A549 (cell line): Measurements from ENCODE around the gene CACNA1D. TPM values are rescaled to one million over a fixed set of nuclear protein-coding genes. Genes with fewer than 3 reads are reported as not detected.
A peak's percentile ranks its signal among the peaks of the same experiment; 100 is the strongest.

Experiments
- ATAC-seq, 2 experiments: fragments of 200-7000 bp in 1 of 2; fragments of >200 bp in 1 of 2; cut with Nextera tagmentation in 1 of 2; cut with Tn5 transposase in 1 of 2; 3 replicates each; pipeline versions ENCODE4 v1.8.0 to v1.9.1; 2018 to 2020; ENCODE audit warnings: mild to moderate bottlenecking in 1 of 2, moderate library complexity in 1 of 2
- CTCF ChIA-PET: fragments of 300-600 bp; sonication (Branson Sonifier 250); formaldehyde crosslinking; extraction: SDS; loops from one replicate; lab custom pipeline; 2021; ENCODE audit warnings: antibody characterized with exemption, inconsistent platforms; lab: Yijun Ruan, JAX
- POLR2A ChIA-PET: fragments of 350-600 bp; formaldehyde crosslinking; extraction: SDS; loops from one replicate; lab custom pipeline; 2021; ENCODE audit warnings: antibody characterized with exemption, inconsistent platforms; lab: Yijun Ruan, JAX
- DNase-seq, 2 experiments: peaks; one replicate each; pipeline versions ENCODE4 v3.0.0 to v3.0.0-alpha.2; 2011 to 2016; ENCODE audit warnings: low read depth in 1 of 2, low spot score in 1 of 2
- FAIRE-seq: peaks from 2 replicates; lab custom pipeline; 2011; peaks lifted over from hg19 to GRCh38; lab: Jason Lieb, UNC
- H3K27ac ChIP-seq, 2 experiments: fragments of >200 bp; sonication (Bioruptor Twin); formaldehyde crosslinking; 3 replicates each; pipeline ENCODE4 v1.5.1; 2016 to 2017
- H3K4me1 ChIP-seq: fragments of >200 bp; sonication (Bioruptor Twin); formaldehyde crosslinking; 3 replicates; pipeline ENCODE4 v1.6.1; 2016
- H3K4me2 ChIP-seq: fragments of >200 bp; sonication (Bioruptor Twin); formaldehyde crosslinking; 3 replicates; pipeline ENCODE4 v1.6.1; 2016
- H3K4me3 ChIP-seq: fragments of >200 bp; sonication (Bioruptor Twin); formaldehyde crosslinking; 3 replicates; pipeline ENCODE4 v1.5.1; 2016
- H3K9me3 ChIP-seq: fragments of >200 bp; sonication (Bioruptor Twin); formaldehyde crosslinking; 3 replicates; pipeline ENCODE4 v1.6.1; 2016
- BHLHE40 ChIP-seq: IDR thresholded peaks from 2 replicates; pipeline ENCODE4 v1.6.1; 2012; ENCODE audit warnings: low read depth, low read length, inconsistent platforms
- CEBPB ChIP-seq, 2 experiments: fragments of >200 bp in 1 of 2; sonication (Bioruptor Twin) in 1 of 2; formaldehyde crosslinking in 1 of 2; IDR thresholded peaks; 2 replicates each; pipeline ENCODE4 v1.6.1; 2012 to 2016
- CHD4 ChIP-seq: fragments of 200-600 bp; sonication (generic); IDR thresholded peaks from 2 replicates; pipeline ENCODE4 v1.6.1; 2016; ENCODE audit warnings: antibody characterized with exemption, mild to moderate bottlenecking, borderline replicate concordance
- EP300 ChIP-seq, 2 experiments: fragments of >200 bp; sonication (Bioruptor Twin); formaldehyde crosslinking; IDR thresholded peaks; 2 replicates in 1 of 2; 3 replicates in 1 of 2; pipeline ENCODE4 v1.6.1; 2016 to 2017
- FOSB ChIP-seq: fragments of 250-450 bp; sonication (Bioruptor Pico); IDR thresholded peaks from 2 replicates; pipeline ENCODE4 v1.5.0; 2020; ENCODE audit warnings: mild to moderate bottlenecking, moderate library complexity
- FOSL2 ChIP-seq, 2 experiments: fragments of 450-650 bp in 1 of 2; fragments of >200 bp in 1 of 2; sonication (Bioruptor Twin) in 1 of 2; formaldehyde crosslinking; IDR thresholded peaks; 2 replicates each; pipeline versions ENCODE4 v1.5.0 to v1.6.1; 2016 to 2020; ENCODE audit warnings: mild to moderate bottlenecking in 1 of 2, moderate library complexity in 1 of 2
- HDAC2 ChIP-seq: fragments of 200-600 bp; sonication (generic); IDR thresholded peaks from 2 replicates; pipeline ENCODE4 v1.6.1; 2016
- HEYL ChIP-seq: fragments of 250-450 bp; sonication (Bioruptor Pico); IDR thresholded peaks from 2 replicates; pipeline ENCODE4 v1.8.0; 2021; ENCODE audit warnings: mild to moderate bottlenecking, moderate library complexity
- HOXA7 ChIP-seq: fragments of 250-450 bp; sonication (Bioruptor Pico); IDR thresholded peaks from 2 replicates; pipeline ENCODE4 v1.5.0; 2020; ENCODE audit warnings: mild to moderate bottlenecking, moderate library complexity
- KDM1A ChIP-seq: fragments of 200-600 bp; sonication (generic); IDR thresholded peaks from 2 replicates; pipeline ENCODE4 v1.6.1; 2016; ENCODE audit warnings: low read depth, mild to moderate bottlenecking
- MAZ ChIP-seq: fragments of 150-350 bp; IDR thresholded peaks from 2 replicates; pipeline ENCODE4 v1.6.1; 2014; ENCODE audit warnings: antibody characterized with exemption, low read depth, low read length, borderline replicate concordance
- MYC ChIP-seq: IDR thresholded peaks from 2 replicates; pipeline ENCODE4 v1.6.1; 2012; ENCODE audit warnings: mild to moderate bottlenecking, inconsistent platforms, low read length, improper control_type of control experiment, borderline replicate concordance
- NFE2L2 ChIP-seq: fragments of 150-350 bp; conservative IDR thresholded peaks from 2 replicates; pipeline ENCODE4 v1.6.1; 2014; ENCODE audit warnings: low read length
- POLR2A ChIP-seq: IDR thresholded peaks from 2 replicates; pipeline ENCODE4 v1.6.1; 2012; ENCODE audit warnings: mild to moderate bottlenecking, low read length
- RAD21 ChIP-seq, 2 experiments: fragments of >200 bp in 1 of 2; sonication (Bioruptor Twin) in 1 of 2; formaldehyde crosslinking in 1 of 2; IDR thresholded peaks in 1 of 2; conservative IDR thresholded peaks in 1 of 2; 2 replicates in 1 of 2; 3 replicates in 1 of 2; pipeline ENCODE4 v1.6.1; 2012 to 2018; ENCODE audit warnings: inconsistent platforms in 1 of 2
- RARB ChIP-seq: fragments of 250-450 bp; sonication (Bioruptor Pico); IDR thresholded peaks from 2 replicates; pipeline ENCODE4 v1.8.0; 2021; ENCODE audit warnings: mild to moderate bottlenecking, moderate library complexity
- RNF2 ChIP-seq: fragments of 200-600 bp; sonication (generic); IDR thresholded peaks from 2 replicates; pipeline ENCODE4 v1.6.1; 2016; ENCODE audit warnings: low read depth, mild to moderate bottlenecking, antibody characterized with exemption, moderate library complexity, borderline replicate concordance
- SMC3 ChIP-seq: fragments of >200 bp; sonication (Bioruptor Twin); formaldehyde crosslinking; IDR thresholded peaks from 3 replicates; pipeline ENCODE4 v1.6.1; 2018; ENCODE audit warnings: inconsistent platforms
- ZC3H11A ChIP-seq: fragments of 450-650 bp; IDR thresholded peaks from 2 replicates; pipeline ENCODE4 v1.6.1; 2014; ENCODE audit warnings: antibody characterized with exemption, mild to moderate bottlenecking
- ZFP36 ChIP-seq: fragments of 450-650 bp; IDR thresholded peaks from 2 replicates; pipeline ENCODE4 v1.6.1; 2014; ENCODE audit warnings: borderline replicate concordance; ENCODE audit not compliant: partially characterized antibody
- ZNF302 ChIP-seq: fragments of 250-450 bp; sonication (Bioruptor Pico); IDR thresholded peaks from 2 replicates; pipeline ENCODE4 v1.9.0; 2021; ENCODE audit warnings: inconsistent platforms, mild to moderate bottlenecking, moderate library complexity
- ZSCAN20 ChIP-seq: fragments of 250-450 bp; sonication (Bioruptor Pico); IDR thresholded peaks from 2 replicates; pipeline ENCODE4 v1.8.0; 2022; ENCODE audit warnings: mild to moderate bottlenecking, moderate library complexity
- WGBS: methylation state at CpG from one replicate; pipeline ENCODE4 v1.1.6; 2017; ENCODE audit errors: missing lambda C conversion rate; 5-methylcytosine and 5-hydroxymethylcytosine counted together
- polyA plus RNA-seq, 4 experiments: library from polyadenylated mRNA; depleted of rRNA in 3 of 4; stranded (reverse); fragments of >200 nt; fragmentation: RNase III in 1 of 4; extraction: RNeasy Plus Mini Kit Qiagen cat#74134 plus additional on column Dnase treatment in 1 of 4; gene quantifications; 2 replicates in 3 of 4; 3 replicates in 1 of 4; pipeline ENCODE4 v1.2.3, GENCODE V29; 2011 to 2017
- TF ChIP-seq, protein P1 (sequence below): IDR thresholded peaks from 2 replicates; pipeline ENCODE4 v1.6.1; 2012
- TF ChIP-seq, protein P2 (sequence below): fragments of 150-350 bp; IDR thresholded peaks from 2 replicates; pipeline ENCODE4 v1.6.1; 2014; ENCODE audit warnings: low read depth, mild to moderate bottlenecking, low read length
- TF ChIP-seq, protein P3 (sequence below): fragments of 250-450 bp; sonication (Bioruptor Pico); IDR thresholded peaks from 2 replicates; pipeline ENCODE4 v1.5.0; 2020; ENCODE audit warnings: low read depth, mild to moderate bottlenecking, moderate library complexity
- TF ChIP-seq, protein P4 (sequence below): fragments of 250-450 bp; sonication (Bioruptor Pico); IDR thresholded peaks from 2 replicates; pipeline ENCODE4 v1.5.0; 2021; ENCODE audit warnings: mild to moderate bottlenecking, moderate library complexity, borderline replicate concordance
- TF ChIP-seq, protein P5 (sequence below): fragments of 450-650 bp; IDR thresholded peaks from 2 replicates; pipeline ENCODE4 v1.6.1; 2014; ENCODE audit warnings: antibody characterized with exemption

The CACNA1D gene
- polyA plus RNA-seq, 2 of the 4 experiments (the other 2 are of a cell fraction), result 1.1 to 10.7 TPM

DNA sequence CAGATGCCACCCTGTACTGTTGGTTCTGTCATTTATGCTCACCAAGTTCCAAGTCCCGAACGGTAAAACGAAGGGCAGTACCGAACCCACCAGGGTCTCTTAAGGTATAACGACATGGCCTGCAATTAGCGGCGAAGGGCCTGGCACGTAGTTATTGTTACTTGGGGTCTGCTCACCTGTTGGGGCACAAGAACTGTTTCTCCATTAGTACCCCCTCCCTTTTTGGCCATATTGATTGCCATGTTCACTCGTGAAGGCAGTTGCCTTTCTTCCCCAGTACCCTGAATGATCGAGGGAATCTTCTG, 352.4 kb downstream of the CACNA1D start:
- ATAC-seq (no peak), FAIRE-seq (no peak), DNase-seq (no peak)
- ChIA-PET POLR2A (no interaction called here), CTCF (no interaction called here)
- peak overlapping the region; percentile 67 for H3K4me3 ChIP-seq
- H3K27ac ChIP-seq, result peak overlapping the region; percentile 78 to 95; a peak in 5 of 6 replicates
- H3K9me3 ChIP-seq, result no peaks in the 10 kb centered on the region
- H3K4me2 ChIP-seq, result peak overlapping the region; percentile 82
- TF ChIP-seq CHD4, result no peak
- no peak for TF ChIP-seq KDM1A
- no peak for TF ChIP-seq MAZ
- TF ChIP-seq ZC3H11A, result no peak
- no peak for TF ChIP-seq POLR2A
- no peak for TF ChIP-seq EP300 (IDR thresholded peaks at IDR 0.05)
- TF ChIP-seq SMC3, result no peak
- TF ChIP-seq, protein P1, sequence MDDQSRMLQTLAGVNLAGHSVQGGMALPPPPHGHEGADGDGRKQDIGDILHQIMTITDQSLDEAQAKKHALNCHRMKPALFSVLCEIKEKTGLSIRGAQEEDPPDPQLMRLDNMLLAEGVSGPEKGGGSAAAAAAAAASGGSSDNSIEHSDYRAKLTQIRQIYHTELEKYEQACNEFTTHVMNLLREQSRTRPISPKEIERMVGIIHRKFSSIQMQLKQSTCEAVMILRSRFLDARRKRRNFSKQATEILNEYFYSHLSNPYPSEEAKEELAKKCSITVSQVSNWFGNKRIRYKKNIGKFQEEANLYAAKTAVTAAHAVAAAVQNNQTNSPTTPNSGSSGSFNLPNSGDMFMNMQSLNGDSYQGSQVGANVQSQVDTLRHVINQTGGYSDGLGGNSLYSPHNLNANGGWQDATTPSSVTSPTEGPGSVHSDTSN, result no peak
- TF ChIP-seq NFE2L2, result no peak
- TF ChIP-seq ZFP36, result no peak
- no peak for TF ChIP-seq HDAC2
- TF ChIP-seq ZSCAN20 (CRISPR knock-in tag), result no peak
- no peak for TF ChIP-seq RAD21 (conservative IDR thresholded peaks at IDR 0.05 in 1 of 2, IDR thresholded peaks at IDR 0.05 in 1 of 2)
- no peak for TF ChIP-seq ZNF302
- TF ChIP-seq HOXA7 (CRISPR knock-in tag), result no peak
- TF ChIP-seq BHLHE40, result no peak
- TF ChIP-seq RARB (CRISPR knock-in tag), result no peak
- TF ChIP-seq RNF2, result no peak
- TF ChIP-seq, protein P2, sequence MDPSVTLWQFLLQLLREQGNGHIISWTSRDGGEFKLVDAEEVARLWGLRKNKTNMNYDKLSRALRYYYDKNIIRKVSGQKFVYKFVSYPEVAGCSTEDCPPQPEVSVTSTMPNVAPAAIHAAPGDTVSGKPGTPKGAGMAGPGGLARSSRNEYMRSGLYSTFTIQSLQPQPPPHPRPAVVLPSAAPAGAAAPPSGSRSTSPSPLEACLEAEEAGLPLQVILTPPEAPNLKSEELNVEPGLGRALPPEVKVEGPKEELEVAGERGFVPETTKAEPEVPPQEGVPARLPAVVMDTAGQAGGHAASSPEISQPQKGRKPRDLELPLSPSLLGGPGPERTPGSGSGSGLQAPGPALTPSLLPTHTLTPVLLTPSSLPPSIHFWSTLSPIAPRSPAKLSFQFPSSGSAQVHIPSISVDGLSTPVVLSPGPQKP, result no peak
- peaks cover 22% of the 10 kb centered on the region for H3K4me1 ChIP-seq
- WGBS, result 96% methylated on average over 10 of the region's 10 CpGs

DNA sequence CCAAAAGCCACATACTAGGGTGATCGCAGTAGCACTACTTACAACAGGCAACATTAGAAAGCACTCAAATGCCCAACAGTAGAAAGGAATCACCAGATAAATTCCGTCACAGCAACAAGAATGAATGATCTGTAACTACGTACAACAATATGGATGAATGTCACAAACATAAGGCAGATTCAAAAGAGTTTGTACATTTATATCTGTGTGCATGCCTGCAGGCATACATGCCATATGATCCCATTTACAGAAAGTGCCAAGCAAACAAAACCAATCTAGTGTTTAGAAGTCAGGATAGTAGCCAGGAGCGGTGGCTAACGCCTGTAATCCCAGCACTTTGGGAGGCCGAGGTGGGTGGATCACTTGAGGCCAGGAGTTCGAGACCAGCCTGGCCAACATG, 355.5 kb downstream of the CACNA1D start:
- H3K4me2 ChIP-seq, result no peak overlapping the region
- ChIA-PET CTCF (no interaction called here), POLR2A (no interaction called here)
- H3K4me3 ChIP-seq, result no peak overlapping the region
- DNase-seq (no peak), ATAC-seq (no peak), FAIRE-seq (no peak)
- no peak overlapping the region for H3K27ac ChIP-seq
- 86% methylated on average over 7 of the region's 7 CpGs for WGBS
- no peak for TF ChIP-seq RARB (CRISPR knock-in tag)
- no peak for TF ChIP-seq FOSL2 (IDR thresholded peaks at IDR 0.05)
- TF ChIP-seq FOSL2 (CRISPR knock-in tag; IDR thresholded peaks at IDR 0.05), result no peak
- TF ChIP-seq, protein P3, sequence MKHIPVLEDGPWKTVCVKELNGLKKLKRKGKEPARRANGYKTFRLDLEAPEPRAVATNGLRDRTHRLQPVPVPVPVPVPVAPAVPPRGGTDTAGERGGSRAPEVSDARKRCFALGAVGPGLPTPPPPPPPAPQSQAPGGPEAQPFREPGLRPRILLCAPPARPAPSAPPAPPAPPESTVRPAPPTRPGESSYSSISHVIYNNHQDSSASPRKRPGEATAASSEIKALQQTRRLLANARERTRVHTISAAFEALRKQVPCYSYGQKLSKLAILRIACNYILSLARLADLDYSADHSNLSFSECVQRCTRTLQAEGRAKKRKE (CRISPR knock-in tag), result no peak
- TF ChIP-seq FOSB, result no peak
- TF ChIP-seq CEBPB (IDR thresholded peaks at IDR 0.05), result no peak
- no peak for TF ChIP-seq MYC
- TF ChIP-seq, protein P4, sequence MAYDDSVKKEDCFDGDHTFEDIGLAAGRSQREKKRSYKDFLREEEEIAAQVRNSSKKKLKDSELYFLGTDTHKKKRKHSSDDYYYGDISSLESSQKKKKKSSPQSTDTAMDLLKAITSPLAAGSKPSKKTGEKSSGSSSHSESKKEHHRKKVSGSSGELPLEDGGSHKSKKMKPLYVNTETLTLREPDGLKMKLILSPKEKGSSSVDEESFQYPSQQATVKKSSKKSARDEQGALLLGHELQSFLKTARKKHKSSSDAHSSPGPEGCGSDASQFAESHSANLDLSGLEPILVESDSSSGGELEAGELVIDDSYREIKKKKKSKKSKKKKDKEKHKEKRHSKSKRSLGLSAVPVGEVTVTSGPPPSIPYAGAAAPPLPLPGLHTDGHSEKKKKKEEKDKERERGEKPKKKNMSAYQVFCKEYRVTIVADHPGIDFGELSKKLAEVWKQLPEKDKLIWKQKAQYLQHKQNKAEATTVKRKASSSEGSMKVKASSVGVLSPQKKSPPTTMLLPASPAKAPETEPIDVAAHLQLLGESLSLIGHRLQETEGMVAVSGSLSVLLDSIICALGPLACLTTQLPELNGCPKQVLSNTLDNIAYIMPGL (CRISPR knock-in tag), result no peak
- TF ChIP-seq, protein P5, sequence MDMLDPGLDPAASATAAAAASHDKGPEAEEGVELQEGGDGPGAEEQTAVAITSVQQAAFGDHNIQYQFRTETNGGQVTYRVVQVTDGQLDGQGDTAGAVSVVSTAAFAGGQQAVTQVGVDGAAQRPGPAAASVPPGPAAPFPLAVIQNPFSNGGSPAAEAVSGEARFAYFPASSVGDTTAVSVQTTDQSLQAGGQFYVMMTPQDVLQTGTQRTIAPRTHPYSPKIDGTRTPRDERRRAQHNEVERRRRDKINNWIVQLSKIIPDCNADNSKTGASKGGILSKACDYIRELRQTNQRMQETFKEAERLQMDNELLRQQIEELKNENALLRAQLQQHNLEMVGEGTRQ, result no peak
- no peak for TF ChIP-seq POLR2A
- no peak for TF ChIP-seq RAD21 (conservative IDR thresholded peaks at IDR 0.05 in 1 of 2, IDR thresholded peaks at IDR 0.05 in 1 of 2)
- no peak for TF ChIP-seq KDM1A
- no peak for TF ChIP-seq HEYL (CRISPR knock-in tag)
- H3K4me1 ChIP-seq, result peaks cover 4% of the 10 kb centered on the region; the same call in 1 of the 3 replicates
- H3K9me3 ChIP-seq, result no peaks in the 10 kb centered on the region
